Liver (tissue), 9 donors: ENCODE measurements around the gene NOL4. TPM values are rescaled to one million over a fixed set of nuclear protein-coding genes. Genes with fewer than 3 reads are reported as not detected.

Experiments used
- DNase-seq: peaks from one replicate; pipeline ENCODE4 v3.0.0-alpha.2; 2017; ENCODE audit warnings: low spot score
- H3K27ac ChIP-seq, 2 donors: one replicate each; pipeline ENCODE4 v1.7.0; 2013; ENCODE audit warnings: inconsistent platforms in 2 of 2, low read length in 2 of 2, control low read depth in 1 of 2, low read depth in 1 of 2, mild to moderate bottlenecking in 1 of 2
- H3K27me3 ChIP-seq, 4 donors: one replicate each; pipeline versions ENCODE4 v1.6.1 to v1.7.0; 2013; ENCODE audit warnings: low read length in 3 of 4, inconsistent platforms in 1 of 4, mild to moderate bottlenecking in 1 of 4, moderate library complexity in 1 of 4; ENCODE audit not compliant: control insufficient read depth in 4 of 4, insufficient read depth in 4 of 4
- H3K36me3 ChIP-seq, 4 donors: one replicate each; pipeline versions ENCODE4 v1.6.1 to v1.7.0; 2013; ENCODE audit warnings: low read length in 3 of 4, mild to moderate bottlenecking in 3 of 4, low read depth in 1 of 4, moderate library complexity in 1 of 4; ENCODE audit not compliant: control insufficient read depth in 4 of 4, insufficient read depth in 3 of 4
- H3K4me1 ChIP-seq, 4 donors: one replicate each; pipeline versions ENCODE4 v1.6.1 to v1.7.0; 2013; ENCODE audit warnings: low read length in 3 of 4, mild to moderate bottlenecking in 3 of 4, moderate library complexity in 1 of 4; ENCODE audit not compliant: control insufficient read depth in 4 of 4, insufficient read depth in 4 of 4
- H3K4me3 ChIP-seq, 3 donors: one replicate each; pipeline versions ENCODE4 v1.6.1 to v1.7.0; 2013; ENCODE audit warnings: low read length in 3 of 3, control low read depth in 1 of 3, low read depth in 1 of 3, mild to moderate bottlenecking in 1 of 3
- H3K9ac ChIP-seq, 2 donors: one replicate each; pipeline ENCODE4 v1.7.0; 2013; ENCODE audit warnings: low read length in 2 of 2, mild to moderate bottlenecking in 2 of 2, moderate library complexity in 2 of 2, control low read depth in 1 of 2, low read depth in 1 of 2
- H3K9me3 ChIP-seq, 4 donors: one replicate each; pipeline versions ENCODE4 v1.6.1 to v1.7.0; 2013; ENCODE audit warnings: low read length in 3 of 4; ENCODE audit not compliant: control insufficient read depth in 4 of 4
- CTCF ChIP-seq: fragments of 150-350 bp; IDR thresholded peaks from 2 replicates; pipeline ENCODE4 v1.5.1; 2017; ENCODE audit warnings: improper control_type of control experiment, low read depth, low read length; ENCODE audit not compliant: missing input control
- EGR1 ChIP-seq, 2 donors: IDR thresholded peaks; 2 replicates each; pipeline ENCODE4 v1.6.1; 2016 to 2018; ENCODE audit warnings: antibody characterized with exemption in 2 of 2, low read depth in 2 of 2
- FOXA1 ChIP-seq: IDR thresholded peaks from 2 replicates; pipeline ENCODE4 v1.6.1; 2016; ENCODE audit warnings: antibody characterized with exemption
- FOXA2 ChIP-seq: IDR thresholded peaks from 2 replicates; pipeline ENCODE4 v1.6.1; 2016; ENCODE audit warnings: antibody characterized with exemption
- GABPA ChIP-seq, 2 donors: IDR thresholded peaks in 1 of 2; conservative IDR thresholded peaks in 1 of 2; 2 replicates each; pipeline ENCODE4 v1.6.1; 2016; ENCODE audit warnings: antibody characterized with exemption in 2 of 2, mild to moderate bottlenecking in 1 of 2, moderate library complexity in 1 of 2
- HNF4A ChIP-seq, 2 donors: conservative IDR thresholded peaks; 2 replicates each; pipeline ENCODE4 v1.6.1; 2016; ENCODE audit warnings: antibody characterized with exemption in 2 of 2, mild to moderate bottlenecking in 2 of 2
- HNF4G ChIP-seq: IDR thresholded peaks from 2 replicates; pipeline ENCODE4 v1.6.1; 2016; ENCODE audit warnings: antibody characterized with exemption
- RAD21 ChIP-seq, 2 donors: IDR thresholded peaks; 2 replicates each; pipeline ENCODE4 v1.6.1; 2016; ENCODE audit warnings: antibody characterized with exemption in 2 of 2, mild to moderate bottlenecking in 2 of 2
- SP1 ChIP-seq: IDR thresholded peaks from 2 replicates; pipeline ENCODE4 v1.6.1; 2018; ENCODE audit warnings: antibody characterized with exemption, mild to moderate bottlenecking
- TAF1 ChIP-seq: conservative IDR thresholded peaks from 2 replicates; pipeline ENCODE4 v1.6.1; 2016; ENCODE audit warnings: antibody characterized with exemption, mild to moderate bottlenecking
- YY1 ChIP-seq: IDR thresholded peaks from 2 replicates; pipeline ENCODE4 v1.6.1; 2016; ENCODE audit warnings: antibody characterized with exemption, mild to moderate bottlenecking
- WGBS: extraction: QIAGEN DNeasy Blood & Tissue Kit; methylation state at CpG from one replicate; pipeline ENCODE4 v1.1.7; 2013; 5-methylcytosine and 5-hydroxymethylcytosine counted together
- polyA plus RNA-seq, 2 donors: library from polyadenylated mRNA; stranded (reverse) in 1 of 2; unstranded in 1 of 2; fragments of 200-250 nt in 1 of 2; fragments of >200 nt in 1 of 2; fragmentation: Nextera tagmentation in 1 of 2; extraction: Ambion mirVana in 1 of 2; gene quantifications; one replicate each; pipeline versions ENCODE4 v1.2.1 to v1.2.3, GENCODE V29; 2013 to 2015
- total RNA-seq, 2 donors: library from RNA; depleted of rRNA; stranded (reverse); fragments of >200 nt; gene quantifications; one replicate each; pipeline ENCODE4 v1.2.3, GENCODE V29; 2014
- TF ChIP-seq, protein P1 (sequence below): IDR thresholded peaks from 2 replicates; pipeline ENCODE4 v1.6.1; 2016; ENCODE audit warnings: antibody characterized with exemption
- TF ChIP-seq, protein P2 (sequence below): IDR thresholded peaks from 2 replicates; pipeline ENCODE4 v1.6.1; 2016; ENCODE audit warnings: antibody characterized with exemption
- TF ChIP-seq, protein P3 (sequence below): IDR thresholded peaks from 2 replicates; pipeline ENCODE4 v1.6.1; 2016; ENCODE audit warnings: antibody characterized with exemption, mild to moderate bottlenecking
- donor health status: healthy.
- donor health status: healthy.
- donor health status: healthy.
- donor health status: healthy.
- donor health status: healthy.

NOL4 gene
- total and polyA plus RNA-seq, 4 donors = 0.03 to 0.65 (median 0.16) TPM

DNA sequence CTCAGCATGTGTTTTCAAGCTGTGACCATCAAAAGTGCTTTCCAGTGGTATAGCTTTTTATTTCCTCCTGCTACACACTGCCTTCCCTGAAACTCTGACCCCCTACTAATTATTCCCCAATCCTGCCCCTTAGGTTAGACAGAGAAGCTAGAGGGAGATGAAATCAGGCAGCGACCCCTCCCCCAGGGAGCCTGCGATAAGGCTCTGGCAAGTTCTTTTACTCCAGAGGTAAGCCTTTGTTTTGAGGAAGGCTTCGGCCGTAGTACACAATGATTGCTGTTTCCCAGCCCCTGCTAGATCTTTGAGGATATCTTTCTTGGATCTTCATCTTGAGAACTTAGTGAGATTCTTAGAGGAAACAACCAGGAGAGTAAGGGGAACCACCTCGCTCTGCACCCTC is 33.5 kb upstream of the NOL4 start:
- H3K4me3 ChIP-seq = no peak overlapping the region
- H3K4me1 ChIP-seq = no peaks in the 10 kb centered on the region
- DNase-seq = no peak
- no peak overlapping the region for H3K27ac ChIP-seq
- no peaks in the 10 kb centered on the region for H3K27me3 ChIP-seq
- H3K9ac ChIP-seq = no peak overlapping the region
- 31% methylated on average over 5 of the region's 5 CpGs for WGBS
- H3K36me3 ChIP-seq = no peaks in the 10 kb centered on the region
- TF ChIP-seq TAF1 = no peak
- no peak for TF ChIP-seq EGR1 (IDR thresholded peaks at IDR 0.05; ENCODE audit: low read depth in 2 of 2)
- TF ChIP-seq FOXA1 = no peak
- TF ChIP-seq SP1 = no peak
- TF ChIP-seq, protein P1, sequence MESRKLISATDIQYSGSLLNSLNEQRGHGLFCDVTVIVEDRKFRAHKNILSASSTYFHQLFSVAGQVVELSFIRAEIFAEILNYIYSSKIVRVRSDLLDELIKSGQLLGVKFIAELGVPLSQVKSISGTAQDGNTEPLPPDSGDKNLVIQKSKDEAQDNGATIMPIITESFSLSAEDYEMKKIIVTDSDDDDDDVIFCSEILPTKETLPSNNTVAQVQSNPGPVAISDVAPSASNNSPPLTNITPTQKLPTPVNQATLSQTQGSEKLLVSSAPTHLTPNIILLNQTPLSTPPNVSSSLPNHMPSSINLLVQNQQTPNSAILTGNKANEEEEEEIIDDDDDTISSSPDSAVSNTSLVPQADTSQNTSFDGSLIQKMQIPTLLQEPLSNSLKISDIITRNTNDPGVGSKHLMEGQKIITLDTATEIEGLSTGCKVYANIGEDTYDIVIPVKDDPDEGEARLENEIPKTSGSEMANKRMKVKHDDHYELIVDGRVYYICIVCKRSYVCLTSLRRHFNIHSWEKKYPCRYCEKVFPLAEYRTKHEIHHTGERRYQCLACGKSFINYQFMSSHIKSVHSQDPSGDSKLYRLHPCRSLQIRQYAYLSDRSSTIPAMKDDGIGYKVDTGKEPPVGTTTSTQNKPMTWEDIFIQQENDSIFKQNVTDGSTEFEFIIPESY = no peak
- no peak for TF ChIP-seq CTCF
- no peak for TF ChIP-seq RAD21 (IDR thresholded peaks at IDR 0.05)
- no peak for TF ChIP-seq HNF4A (conservative IDR thresholded peaks at IDR 0.05)
- TF ChIP-seq, protein P2, sequence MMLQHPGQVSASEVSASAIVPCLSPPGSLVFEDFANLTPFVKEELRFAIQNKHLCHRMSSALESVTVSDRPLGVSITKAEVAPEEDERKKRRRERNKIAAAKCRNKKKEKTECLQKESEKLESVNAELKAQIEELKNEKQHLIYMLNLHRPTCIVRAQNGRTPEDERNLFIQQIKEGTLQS = no peak
- peaks cover 0 to 3% (median 0%) of the 10 kb centered on the region in 4 donors for H3K9me3 ChIP-seq

DNA sequence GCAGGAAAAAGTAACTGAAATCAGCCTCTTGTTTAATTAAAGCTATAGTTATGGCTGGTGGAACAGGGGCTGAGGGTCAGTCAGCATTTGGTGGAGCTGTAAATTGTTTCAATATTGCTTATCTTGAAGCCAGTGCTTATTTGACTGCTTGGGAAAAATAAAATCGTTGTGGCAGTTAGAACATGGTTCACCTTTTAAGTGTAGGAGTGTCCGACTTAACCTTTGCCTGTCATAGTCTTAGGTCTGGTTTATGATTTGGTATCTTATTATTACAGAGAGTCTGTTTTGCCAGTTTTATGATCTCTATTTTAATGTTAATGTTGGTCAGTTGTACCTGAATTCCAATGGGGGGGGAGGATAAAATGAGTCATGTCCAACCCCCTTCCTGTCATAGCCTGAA is 27.2 kb upstream of the NOL4 start:
- Histone ChIP-seq H3K4me3 (no peak overlapping the region), H3K9ac (no peak overlapping the region), H3K27me3 (no peaks in the 10 kb centered on the region), H3K27ac (no peak overlapping the region), H3K4me1 (no peaks in the 10 kb centered on the region), H3K9me3 (peaks cover 0 to 3% (median 0%) of the 10 kb centered on the region in 4 donors), H3K36me3 (no peaks in the 10 kb centered on the region)
- TF ChIP-seq HNF4G (no peak), HNF4A (conservative IDR thresholded peaks at IDR 0.05) (no peak), CTCF (no peak), EGR1 (IDR thresholded peaks at IDR 0.05; ENCODE audit: low read depth in 2 of 2) (no peak), TAF1 (no peak), GABPA (IDR thresholded peaks at IDR 0.05 in 1 of 2, conservative IDR thresholded peaks at IDR 0.05 in 1 of 2) (no peak), YY1 (no peak), FOXA1 (no peak), FOXA2 (no peak)
- TF ChIP-seq, protein P1 = no peak
- TF ChIP-seq, protein P3, sequence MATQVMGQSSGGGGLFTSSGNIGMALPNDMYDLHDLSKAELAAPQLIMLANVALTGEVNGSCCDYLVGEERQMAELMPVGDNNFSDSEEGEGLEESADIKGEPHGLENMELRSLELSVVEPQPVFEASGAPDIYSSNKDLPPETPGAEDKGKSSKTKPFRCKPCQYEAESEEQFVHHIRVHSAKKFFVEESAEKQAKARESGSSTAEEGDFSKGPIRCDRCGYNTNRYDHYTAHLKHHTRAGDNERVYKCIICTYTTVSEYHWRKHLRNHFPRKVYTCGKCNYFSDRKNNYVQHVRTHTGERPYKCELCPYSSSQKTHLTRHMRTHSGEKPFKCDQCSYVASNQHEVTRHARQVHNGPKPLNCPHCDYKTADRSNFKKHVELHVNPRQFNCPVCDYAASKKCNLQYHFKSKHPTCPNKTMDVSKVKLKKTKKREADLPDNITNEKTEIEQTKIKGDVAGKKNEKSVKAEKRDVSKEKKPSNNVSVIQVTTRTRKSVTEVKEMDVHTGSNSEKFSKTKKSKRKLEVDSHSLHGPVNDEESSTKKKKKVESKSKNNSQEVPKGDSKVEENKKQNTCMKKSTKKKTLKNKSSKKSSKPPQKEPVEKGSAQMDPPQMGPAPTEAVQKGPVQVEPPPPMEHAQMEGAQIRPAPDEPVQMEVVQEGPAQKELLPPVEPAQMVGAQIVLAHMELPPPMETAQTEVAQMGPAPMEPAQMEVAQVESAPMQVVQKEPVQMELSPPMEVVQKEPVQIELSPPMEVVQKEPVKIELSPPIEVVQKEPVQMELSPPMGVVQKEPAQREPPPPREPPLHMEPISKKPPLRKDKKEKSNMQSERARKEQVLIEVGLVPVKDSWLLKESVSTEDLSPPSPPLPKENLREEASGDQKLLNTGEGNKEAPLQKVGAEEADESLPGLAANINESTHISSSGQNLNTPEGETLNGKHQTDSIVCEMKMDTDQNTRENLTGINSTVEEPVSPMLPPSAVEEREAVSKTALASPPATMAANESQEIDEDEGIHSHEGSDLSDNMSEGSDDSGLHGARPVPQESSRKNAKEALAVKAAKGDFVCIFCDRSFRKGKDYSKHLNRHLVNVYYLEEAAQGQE = no peak
- 73% methylated on average over 2 of the region's 2 CpGs for WGBS
- no peak for DNase-seq
